ENCODE results near the gene THSD7A. TPM values are rescaled to one million over a fixed set of nuclear protein-coding genes. Genes with fewer than 3 reads are reported as not detected.
A peak's percentile ranks its signal among the peaks of the same experiment; 100 is the strongest.

THSD7A gene
- total RNA-seq, 2 donors from 2014 or later, result 2.0 to 2.4 TPM

- ATAC-seq, result peak in 1 of 2 donors; percentile 61
- intact Hi-C loops (cut with DNase I), result no loop called here
- no peak for DNase-seq
These were observed 490.6 kb downstream of the THSD7A start for GRCh38 chr7:11341285-11341944.

DNA sequence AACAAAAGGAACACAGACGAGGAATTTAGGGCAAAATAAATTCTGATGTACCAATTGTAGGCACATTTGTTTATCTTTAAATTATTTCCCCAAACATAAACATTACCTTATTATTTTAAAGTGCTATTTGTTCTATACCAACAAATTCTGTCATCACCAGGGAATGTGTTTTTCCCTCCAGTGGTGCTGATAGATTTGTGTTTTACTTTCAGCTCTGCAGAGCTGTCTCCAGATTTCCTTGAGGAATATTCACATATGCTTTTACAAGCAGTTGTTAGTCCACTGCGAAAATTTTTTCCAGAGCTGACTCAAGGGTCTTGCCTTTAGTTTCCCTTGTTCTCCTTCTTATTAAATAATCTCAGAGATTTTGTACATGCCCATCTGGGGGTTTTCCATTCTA, 495.6 kb downstream of the THSD7A start:
- ATAC-seq, result no peak
- intact Hi-C loops (cut with DNase I), result no loop called here
- no peak for DNase-seq

GRCh38 chr7:11335947-11336346, 496.1 kb downstream of the THSD7A start:
- intact Hi-C loops (cut with DNase I), result no loop called here
- no peak for ATAC-seq
- DNase-seq, result no peak

- no peak for DNase-seq
- ATAC-seq, result no peak
- intact Hi-C loops (cut with DNase I), result no loop called here
These were observed 499.2 kb downstream of the THSD7A start for GRCh38 chr7:11332865-11333228.

- intact Hi-C loops (cut with DNase I), result no loop called here
- DNase-seq, result no peak
- ATAC-seq, result no peak
These were observed 499.7 kb downstream of the THSD7A start for GRCh38 chr7:11332186-11332864.

- no peak for ATAC-seq
- intact Hi-C loops (cut with DNase I), result no loop called here
- no peak for DNase-seq
These were observed 500.6 kb downstream of the THSD7A start for GRCh38 chr7:11331128-11332102.

GRCh38 chr7:11330717-11331116, 501.3 kb downstream of the THSD7A start:
- intact Hi-C loops (cut with DNase I), result no loop called here
- DNase-seq, result no peak
- ATAC-seq, result peak in 1 of 2 donors; percentile 61

GRCh38 chr7:11330208-11330607, 501.8 kb downstream of the THSD7A start:
- no peak for DNase-seq
- intact Hi-C loops (cut with DNase I), result no loop called here
- ATAC-seq, result no peak

DNA sequence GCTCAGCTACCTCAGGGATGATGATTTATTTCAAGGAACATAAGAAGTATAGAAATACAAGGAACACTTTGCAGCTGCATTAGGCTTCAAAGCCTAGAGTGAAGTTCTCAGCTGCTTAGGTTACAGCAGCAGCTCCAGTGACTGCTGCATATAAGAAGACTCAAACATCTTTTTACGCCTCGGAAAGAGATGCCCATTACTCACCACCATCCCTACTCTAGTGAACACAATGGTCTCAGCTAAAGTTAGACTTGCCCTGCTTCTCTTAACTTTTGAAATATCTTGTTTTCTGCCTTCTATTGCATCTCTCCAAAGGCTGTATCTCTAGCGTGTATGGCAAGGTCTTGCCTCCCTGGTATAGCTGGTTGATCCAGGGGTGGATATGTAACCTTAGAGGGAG, 502.4 kb downstream of the THSD7A start:
- intact Hi-C loops (cut with DNase I), result no loop called here
- ATAC-seq (no peak), DNase-seq (no peak)

GRCh38 chr7:11328309-11328708, 503.7 kb downstream of the THSD7A start:
- peak in 1 of 2 donors; percentile 34 for ATAC-seq
- DNase-seq, result no peak
- intact Hi-C loops (cut with DNase I), result no loop called here

DNA sequence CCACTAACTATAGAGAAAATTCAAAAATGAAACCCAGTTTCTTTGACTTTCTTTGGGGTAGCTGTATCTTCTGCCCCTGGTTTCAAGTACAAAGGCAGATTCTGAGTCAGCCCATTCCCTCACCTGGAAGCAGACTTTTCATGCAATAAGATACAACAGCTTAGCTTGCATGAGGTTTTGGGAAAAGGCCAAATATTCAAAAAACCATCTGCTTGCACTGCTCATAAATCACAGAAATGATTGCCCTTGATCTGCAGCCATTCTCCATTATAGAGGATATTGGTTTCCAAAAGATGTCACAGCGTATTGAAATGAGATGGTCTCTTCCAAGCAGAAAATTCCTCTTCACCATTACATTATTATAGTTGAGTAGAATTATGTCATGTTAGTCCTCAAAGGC, 504.4 kb downstream of the THSD7A start:
- intact Hi-C loops (cut with DNase I), result no loop called here
- no peak for ATAC-seq
- no peak for DNase-seq

Data from left cardiac atrium (tissue), 4 donors.